HL-60 (cell line): ENCODE results near the gene MSI2.

Experiments used
- DNase-seq, 2 experiments: peaks; one replicate each; pipeline ENCODE4 v3.0.0-alpha.2; 2010 to 2020; ENCODE audit warnings: low read depth in 1 of 2, low spot score in 1 of 2
- H3K27ac ChIP-seq: fragments of 250-450 bp; sonication (Bioruptor Pico); replicated peaks from 2 replicates; pipeline ENCODE4 v1.5.1; 2020; ENCODE audit warnings: mild to moderate bottlenecking, moderate library complexity
- H3K27me3 ChIP-seq: fragments of 250-450 bp; sonication (Bioruptor Pico); 2 replicates; pipeline ENCODE4 v1.5.1; 2021; ENCODE audit warnings: mild to moderate bottlenecking, moderate library complexity; ENCODE audit not compliant: insufficient read depth, poor library complexity, severe bottlenecking
- H3K4me3 ChIP-seq: replicated peaks from 2 replicates; pipeline ENCODE4 v1.5.1; 2011; ENCODE audit warnings: mild to moderate bottlenecking, control low read depth, low read length; ENCODE audit not compliant: insufficient read depth
- GABPA ChIP-seq: IDR thresholded peaks from 2 replicates; pipeline ENCODE4 v1.6.1; 2012; ENCODE audit warnings: low read depth
- POLR2AphosphoS5 ChIP-seq: IDR thresholded peaks from 2 replicates; pipeline ENCODE4 v1.6.1; 2012; ENCODE audit warnings: low read depth
- SPI1 ChIP-seq: IDR thresholded peaks from 2 replicates; pipeline ENCODE4 v1.6.1; 2012; ENCODE audit warnings: low read depth, mild to moderate bottlenecking, borderline replicate concordance
- TF ChIP-seq, protein P1 (sequence below): IDR thresholded peaks from 2 replicates; pipeline ENCODE4 v1.6.1; 2012; ENCODE audit warnings: low read depth; ENCODE audit not compliant: insufficient replicate concordance
- TF ChIP-seq, protein P2 (sequence below): IDR thresholded peaks from one replicate; pipeline ENCODE4 v1.5.1; 2011; ENCODE audit warnings: low read length, control low read depth, inconsistent platforms; ENCODE audit not compliant: insufficient read depth

Gene MSI2

DNA sequence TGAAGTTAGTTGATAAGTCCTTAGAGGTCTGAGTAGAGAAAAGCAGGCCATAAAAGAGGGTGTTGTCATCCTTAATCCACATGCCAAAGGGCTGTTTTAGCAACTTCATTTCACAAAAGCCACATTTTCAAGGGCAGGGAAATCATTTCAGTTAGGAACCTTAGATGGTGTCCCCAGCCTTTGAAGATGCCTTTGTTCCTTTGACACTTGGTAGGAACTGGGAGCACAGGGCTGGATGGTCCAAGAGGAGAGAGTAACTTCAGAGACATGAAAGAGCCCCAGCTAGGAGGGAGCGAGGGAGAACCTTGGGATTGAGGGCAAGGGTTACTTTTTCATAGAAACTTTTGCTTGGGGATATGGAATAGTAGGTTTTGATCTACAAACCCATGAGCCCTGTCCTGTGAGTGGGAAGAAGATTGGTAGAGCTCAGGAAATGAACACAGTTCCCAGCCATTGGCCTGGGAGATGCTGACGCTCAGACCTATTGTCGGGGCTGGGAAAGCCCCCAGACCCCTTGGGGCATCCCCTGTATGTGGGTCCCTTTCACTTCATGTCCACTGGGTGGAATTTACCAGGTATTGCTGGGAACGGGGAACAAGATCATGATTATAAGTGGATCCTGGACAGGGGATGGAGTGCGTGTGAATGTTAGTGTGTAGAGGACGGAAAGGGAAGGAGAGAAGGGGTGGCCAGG, 18.9 kb downstream of the MSI2 start:
- TF ChIP-seq, protein P1, sequence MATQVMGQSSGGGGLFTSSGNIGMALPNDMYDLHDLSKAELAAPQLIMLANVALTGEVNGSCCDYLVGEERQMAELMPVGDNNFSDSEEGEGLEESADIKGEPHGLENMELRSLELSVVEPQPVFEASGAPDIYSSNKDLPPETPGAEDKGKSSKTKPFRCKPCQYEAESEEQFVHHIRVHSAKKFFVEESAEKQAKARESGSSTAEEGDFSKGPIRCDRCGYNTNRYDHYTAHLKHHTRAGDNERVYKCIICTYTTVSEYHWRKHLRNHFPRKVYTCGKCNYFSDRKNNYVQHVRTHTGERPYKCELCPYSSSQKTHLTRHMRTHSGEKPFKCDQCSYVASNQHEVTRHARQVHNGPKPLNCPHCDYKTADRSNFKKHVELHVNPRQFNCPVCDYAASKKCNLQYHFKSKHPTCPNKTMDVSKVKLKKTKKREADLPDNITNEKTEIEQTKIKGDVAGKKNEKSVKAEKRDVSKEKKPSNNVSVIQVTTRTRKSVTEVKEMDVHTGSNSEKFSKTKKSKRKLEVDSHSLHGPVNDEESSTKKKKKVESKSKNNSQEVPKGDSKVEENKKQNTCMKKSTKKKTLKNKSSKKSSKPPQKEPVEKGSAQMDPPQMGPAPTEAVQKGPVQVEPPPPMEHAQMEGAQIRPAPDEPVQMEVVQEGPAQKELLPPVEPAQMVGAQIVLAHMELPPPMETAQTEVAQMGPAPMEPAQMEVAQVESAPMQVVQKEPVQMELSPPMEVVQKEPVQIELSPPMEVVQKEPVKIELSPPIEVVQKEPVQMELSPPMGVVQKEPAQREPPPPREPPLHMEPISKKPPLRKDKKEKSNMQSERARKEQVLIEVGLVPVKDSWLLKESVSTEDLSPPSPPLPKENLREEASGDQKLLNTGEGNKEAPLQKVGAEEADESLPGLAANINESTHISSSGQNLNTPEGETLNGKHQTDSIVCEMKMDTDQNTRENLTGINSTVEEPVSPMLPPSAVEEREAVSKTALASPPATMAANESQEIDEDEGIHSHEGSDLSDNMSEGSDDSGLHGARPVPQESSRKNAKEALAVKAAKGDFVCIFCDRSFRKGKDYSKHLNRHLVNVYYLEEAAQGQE: no peak
- TF ChIP-seq SPI1 (no peak), GABPA (no peak), POLR2AphosphoS5 (no peak)
- TF ChIP-seq, protein P2, sequence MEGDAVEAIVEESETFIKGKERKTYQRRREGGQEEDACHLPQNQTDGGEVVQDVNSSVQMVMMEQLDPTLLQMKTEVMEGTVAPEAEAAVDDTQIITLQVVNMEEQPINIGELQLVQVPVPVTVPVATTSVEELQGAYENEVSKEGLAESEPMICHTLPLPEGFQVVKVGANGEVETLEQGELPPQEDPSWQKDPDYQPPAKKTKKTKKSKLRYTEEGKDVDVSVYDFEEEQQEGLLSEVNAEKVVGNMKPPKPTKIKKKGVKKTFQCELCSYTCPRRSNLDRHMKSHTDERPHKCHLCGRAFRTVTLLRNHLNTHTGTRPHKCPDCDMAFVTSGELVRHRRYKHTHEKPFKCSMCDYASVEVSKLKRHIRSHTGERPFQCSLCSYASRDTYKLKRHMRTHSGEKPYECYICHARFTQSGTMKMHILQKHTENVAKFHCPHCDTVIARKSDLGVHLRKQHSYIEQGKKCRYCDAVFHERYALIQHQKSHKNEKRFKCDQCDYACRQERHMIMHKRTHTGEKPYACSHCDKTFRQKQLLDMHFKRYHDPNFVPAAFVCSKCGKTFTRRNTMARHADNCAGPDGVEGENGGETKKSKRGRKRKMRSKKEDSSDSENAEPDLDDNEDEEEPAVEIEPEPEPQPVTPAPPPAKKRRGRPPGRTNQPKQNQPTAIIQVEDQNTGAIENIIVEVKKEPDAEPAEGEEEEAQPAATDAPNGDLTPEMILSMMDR: no peak
- no peak for DNase-seq

DNA sequence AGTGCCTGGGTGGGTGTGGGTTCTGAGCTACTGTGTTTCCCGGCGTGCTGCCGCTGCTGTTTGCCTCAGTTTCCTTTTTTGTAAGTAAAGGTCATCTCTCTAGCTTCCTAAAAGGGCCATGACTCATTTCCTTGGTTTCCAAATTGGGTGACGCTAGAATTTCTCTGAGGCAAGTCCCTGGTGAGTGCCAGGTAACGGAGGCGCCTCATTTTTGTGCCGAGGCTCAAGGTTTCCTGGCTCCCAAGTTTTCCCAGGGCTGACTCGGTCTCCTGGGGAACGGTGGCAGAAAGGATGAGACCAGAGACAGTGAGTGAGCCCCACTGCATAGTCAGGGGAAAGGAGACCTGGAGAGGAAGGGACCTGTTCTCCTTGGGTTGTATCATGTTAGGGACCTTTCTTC, 20.3 kb downstream of the MSI2 start:
- no peak for DNase-seq
- Histone ChIP-seq H3K27me3 (no peaks in the 10 kb centered on the region), H3K4me3 (no peak overlapping the region), H3K27ac (no peak overlapping the region)
- TF ChIP-seq GABPA (no peak), SPI1 (no peak), POLR2AphosphoS5 (no peak)
- TF ChIP-seq, protein P2: no peak
- TF ChIP-seq, protein P1: no peak

More for the DNA sequence above, 18.9 kb downstream of the MSI2 start:
- no peak overlapping the region for H3K27ac ChIP-seq
- H3K27me3 ChIP-seq: no peaks in the 10 kb centered on the region
- no peak overlapping the region for H3K4me3 ChIP-seq

DNA sequence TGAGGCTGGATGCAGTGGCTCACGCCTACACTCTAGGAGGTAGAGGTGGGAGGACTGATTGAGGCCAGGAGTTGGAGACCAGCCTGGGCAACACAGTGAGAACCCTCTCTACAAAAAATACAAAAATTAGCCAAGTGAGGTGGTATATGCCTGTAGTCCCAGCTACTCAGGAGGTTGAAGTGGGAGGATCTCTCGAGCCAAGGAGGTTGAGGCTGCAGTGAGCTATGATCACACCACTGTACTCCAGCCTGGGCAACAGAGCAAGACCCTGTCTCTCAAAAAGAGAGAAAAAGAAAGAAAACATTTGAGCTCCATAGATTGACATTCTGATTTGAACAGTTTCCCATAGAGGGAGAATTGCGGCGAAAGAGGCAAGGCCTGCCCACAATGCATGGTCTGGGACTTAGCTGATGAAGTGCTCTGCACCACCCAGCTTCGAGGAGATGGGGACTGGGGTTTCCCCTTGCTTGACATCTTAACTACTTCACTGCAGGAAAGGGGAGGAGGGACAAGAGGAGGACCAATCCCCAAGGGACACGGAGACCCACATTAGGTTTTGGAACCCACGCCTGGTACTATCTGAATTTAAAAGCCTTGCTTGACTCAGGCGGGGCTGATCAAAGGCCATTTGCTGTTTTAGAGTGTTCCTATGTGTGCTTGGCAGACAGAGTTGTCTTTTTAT, 21.7 kb downstream of the MSI2 start:
- Histone ChIP-seq H3K4me3 (no peak overlapping the region), H3K27me3 (no peaks in the 10 kb centered on the region), H3K27ac (no peak overlapping the region)
- no peak for DNase-seq
- TF ChIP-seq, protein P2: no peak
- TF ChIP-seq GABPA (no peak), SPI1 (no peak), POLR2AphosphoS5 (no peak)
- TF ChIP-seq, protein P1: no peak
